ENCODE measurements around the gene CXorf65.

DNA sequence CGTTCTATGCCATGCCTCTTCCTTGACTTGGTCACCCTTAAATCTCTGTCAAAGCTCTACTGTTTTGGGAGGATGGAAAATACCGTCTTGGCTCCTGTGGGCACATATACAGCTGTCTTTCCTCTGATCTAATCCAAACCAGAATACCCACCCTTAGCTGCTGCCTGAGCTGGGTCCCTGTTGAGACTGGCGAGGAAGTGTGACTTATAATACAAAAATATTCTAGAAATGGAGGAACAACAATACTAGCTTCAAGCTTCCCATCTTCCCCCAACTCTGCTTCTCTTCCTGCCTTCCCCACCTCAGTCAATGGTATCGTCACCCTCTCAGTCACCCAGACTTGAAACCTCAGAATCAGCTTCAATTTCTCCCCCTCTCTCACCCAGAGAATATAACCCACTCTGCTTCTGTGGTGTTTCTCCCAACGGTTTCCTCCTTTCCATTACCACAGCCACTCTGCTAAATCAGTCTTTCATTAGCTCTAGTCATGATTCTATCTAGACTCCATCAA lies 5.4 kb upstream of the CXorf65 start:
- no peak for TF ChIP-seq POLR2A (IDR thresholded peaks at IDR 0.05; ENCODE audit: low read depth, low read length)
- TF ChIP-seq POLR2AphosphoS5 (IDR thresholded peaks at IDR 0.05; ENCODE audit: low read depth, low read length): no peak
